Neural cell (in vitro differentiated cells): ENCODE measurements around the gene PNPLA7.

Experiments used
- CTCF ChIP-seq: fragments of 450-650 bp; IDR thresholded peaks from 2 replicates; pipeline ENCODE4 v1.5.1; 2014; ENCODE audit warnings: antibody characterized with exemption, mild to moderate bottlenecking, moderate library complexity; ENCODE audit not compliant: poor library complexity, severe bottlenecking
- POLR2AphosphoS5 ChIP-seq: IDR thresholded peaks from 2 replicates; pipeline ENCODE4 v1.6.1; 2012
- SMC3 ChIP-seq: fragments of 450-650 bp; conservative IDR thresholded peaks from 2 replicates; pipeline ENCODE4 v1.6.1; 2014; ENCODE audit warnings: antibody characterized with exemption, mild to moderate bottlenecking, moderate library complexity; ENCODE audit not compliant: poor library complexity

GRCh38 chr9:137456864-137457405 lies 93.3 kb downstream of the PNPLA7 start:
- TF ChIP-seq CTCF, result no peak
- no peak for TF ChIP-seq POLR2AphosphoS5
- no peak for TF ChIP-seq SMC3
